Measurements from ENCODE around the gene NDUFS5.
"Not testable (repeated sequence)": the region's sequence is repeated elsewhere in the genome, so short reads cannot be mapped to it uniquely, and the experiment has no call there.

- TF ChIP-seq SP1 (IDR thresholded peaks at IDR 0.05); SUZ12 (IDR thresholded peaks at IDR 0.05); HDGF (IDR thresholded peaks at IDR 0.05; ENCODE audit: borderline replicate concordance); FOXM1 (IDR thresholded peaks at IDR 0.05; ENCODE audit: borderline replicate concordance); FOXK2 (IDR thresholded peaks at IDR 0.05); TARDBP (IDR thresholded peaks at IDR 0.05); FOXA1 (IDR thresholded peaks at IDR 0.05); ELF4 (IDR thresholded peaks at IDR 0.05); NFRKB (IDR thresholded peaks at IDR 0.05); LEF1 (IDR thresholded peaks at IDR 0.05; ENCODE audit: borderline replicate concordance); L3MBTL2 (conservative IDR thresholded peaks at IDR 0.05); ARNT (IDR thresholded peaks at IDR 0.05); BHLHE40 (IDR thresholded peaks at IDR 0.05; ENCODE audit: borderline replicate concordance): not testable (repeated sequence)
Measured at GRCh38 chr1:39055213-39055710, 29.1 kb downstream of the NDUFS5 start.

Data from HEK293T (cell line).